BLaER1 (cell line): ENCODE measurements around the gene ELMO1.

Experiments used
- H3K27ac ChIP-seq: shearing (Covaris generic); formaldehyde crosslinking; 2 replicates; pipeline ENCODE4 v1.8.1; 2022
- H3K27me3 ChIP-seq: shearing (Covaris generic); formaldehyde crosslinking; 2 replicates; pipeline ENCODE4 v1.8.1; 2022
- H3K36me3 ChIP-seq: shearing (Covaris generic); formaldehyde crosslinking; 2 replicates; pipeline ENCODE4 v1.8.1; 2022
- H3K4me1 ChIP-seq: shearing (Covaris generic); formaldehyde crosslinking; 2 replicates; pipeline ENCODE4 v1.8.1; 2022
- H3K4me2 ChIP-seq: shearing (Covaris generic); formaldehyde crosslinking; 2 replicates; pipeline ENCODE4 v1.8.1; 2022
- H3K4me3 ChIP-seq: shearing (Covaris generic); formaldehyde crosslinking; 2 replicates; pipeline ENCODE4 v1.8.1; 2022
- H3K9ac ChIP-seq: shearing (Covaris generic); formaldehyde crosslinking; 2 replicates; pipeline ENCODE4 v1.8.1; 2022
- H3K9me3 ChIP-seq: shearing (Covaris generic); formaldehyde crosslinking; 2 replicates; pipeline ENCODE4 v1.8.1; 2022
- H4K20me1 ChIP-seq: shearing (Covaris generic); formaldehyde crosslinking; 2 replicates; pipeline ENCODE4 v1.8.1; 2022
- Cebpa-rat ChIP-seq: shearing (Covaris generic); IDR thresholded peaks from 2 replicates; pipeline ENCODE4 v1.8.1; 2022

Gene ELMO1

GRCh38 chr7:37311355-37311754 lies 137.3 kb downstream of the ELMO1 start:
- Histone ChIP-seq H3K9me3 (peaks cover 21% of the 10 kb centered on the region), H3K4me1 (peaks cover 20% of the 10 kb centered on the region)

GRCh38 chr7:37310327-37311080 lies 138.2 kb downstream of the ELMO1 start:
- peaks cover 12% of the 10 kb centered on the region for H3K4me1 ChIP-seq
- no peaks in the 10 kb centered on the region for H3K27me3 ChIP-seq
- peak overlapping the region; percentile 8; the same call in 1 of the 2 replicates for H3K4me2 ChIP-seq
- no peak overlapping the region for H3K9ac ChIP-seq
- peaks cover 21% of the 10 kb centered on the region for H3K9me3 ChIP-seq
- H3K4me3 ChIP-seq, result no peak overlapping the region
- H3K36me3 ChIP-seq, result peaks cover 95% of the 10 kb centered on the region
- no peaks in the 10 kb centered on the region for H4K20me1 ChIP-seq
- H3K27ac ChIP-seq, result no peak overlapping the region
- no peak for TF ChIP-seq Cebpa-rat

More at GRCh38 chr7:37311355-37311754, 137.3 kb downstream of the ELMO1 start:
- Histone ChIP-seq H4K20me1 (no peaks in the 10 kb centered on the region), H3K4me3 (no peak overlapping the region), H3K4me2 (no peak overlapping the region), H3K36me3 (peaks cover 93% of the 10 kb centered on the region), H3K27ac (no peak overlapping the region), H3K9ac (no peak overlapping the region), H3K27me3 (no peaks in the 10 kb centered on the region)
- no peak for TF ChIP-seq Cebpa-rat

- Histone ChIP-seq H3K27ac (no peak overlapping the region), H4K20me1 (no peaks in the 10 kb centered on the region), H3K4me3 (no peak overlapping the region), H3K27me3 (no peaks in the 10 kb centered on the region), H3K9me3 (peaks cover 21% of the 10 kb centered on the region), H3K4me2 (no peak overlapping the region), H3K4me1 (peaks cover 10% of the 10 kb centered on the region), H3K36me3 (peaks cover 96% of the 10 kb centered on the region), H3K9ac (no peak overlapping the region)
- no peak for TF ChIP-seq Cebpa-rat
Observed at GRCh38 chr7:37309493-37309892, 139.2 kb downstream of the ELMO1 start.

- Histone ChIP-seq H3K36me3 (peaks cover 79% of the 10 kb centered on the region), H3K4me3 (no peak overlapping the region), H3K9ac (no peak overlapping the region), H3K9me3 (peaks cover 29% of the 10 kb centered on the region), H4K20me1 (no peaks in the 10 kb centered on the region), H3K4me2 (no peak overlapping the region), H3K27me3 (no peaks in the 10 kb centered on the region), H3K4me1 (no peaks in the 10 kb centered on the region), H3K27ac (no peak overlapping the region)
- TF ChIP-seq Cebpa-rat, result no peak
Observed at GRCh38 chr7:37304921-37305320, 143.7 kb downstream of the ELMO1 start.

GRCh38 chr7:37297546-37297945 lies 151.1 kb downstream of the ELMO1 start:
- H3K4me2 ChIP-seq, result no peak overlapping the region
- no peaks in the 10 kb centered on the region for H3K27me3 ChIP-seq
- no peak overlapping the region for H3K4me3 ChIP-seq
- H3K36me3 ChIP-seq, result peaks cover 22% of the 10 kb centered on the region
- no peak overlapping the region for H3K27ac ChIP-seq
- no peaks in the 10 kb centered on the region for H3K4me1 ChIP-seq
- no peak for TF ChIP-seq Cebpa-rat
- H3K9ac ChIP-seq, result no peak overlapping the region
- H4K20me1 ChIP-seq, result no peaks in the 10 kb centered on the region
- H3K9me3 ChIP-seq, result peaks cover 20% of the 10 kb centered on the region

GRCh38 chr7:37295401-37295800 lies 153.3 kb downstream of the ELMO1 start:
- H3K4me2 ChIP-seq, result no peak overlapping the region
- TF ChIP-seq Cebpa-rat, result no peak

GRCh38 chr7:37290731-37291130 lies 157.9 kb downstream of the ELMO1 start:
- Histone ChIP-seq H3K9me3 (peaks cover 10% of the 10 kb centered on the region; the same call in 1 of the 2 replicates), H4K20me1 (peaks cover 37% of the 10 kb centered on the region), H3K9ac (no peak overlapping the region), H3K27ac (no peak overlapping the region), H3K4me1 (peaks cover 18% of the 10 kb centered on the region), H3K4me2 (no peak overlapping the region), H3K36me3 (peaks cover 10% of the 10 kb centered on the region; the same call in 1 of the 2 replicates), H3K4me3 (no peak overlapping the region), H3K27me3 (no peaks in the 10 kb centered on the region)
- no peak for TF ChIP-seq Cebpa-rat

More at GRCh38 chr7:37295401-37295800, 153.3 kb downstream of the ELMO1 start:
- Histone ChIP-seq H3K9ac (no peak overlapping the region), H3K9me3 (peaks cover 10% of the 10 kb centered on the region; the same call in 1 of the 2 replicates), H3K36me3 (peaks cover 15% of the 10 kb centered on the region; the same call in 1 of the 2 replicates), H4K20me1 (no peaks in the 10 kb centered on the region), H3K27ac (no peak overlapping the region), H3K27me3 (no peaks in the 10 kb centered on the region), H3K4me1 (no peaks in the 10 kb centered on the region), H3K4me3 (no peak overlapping the region)

- H3K9ac ChIP-seq, result no peak overlapping the region
- H4K20me1 ChIP-seq, result peaks cover 47% of the 10 kb centered on the region
- no peak for TF ChIP-seq Cebpa-rat
- no peak overlapping the region for H3K27ac ChIP-seq
- H3K4me3 ChIP-seq, result no peak overlapping the region
- peaks cover 21% of the 10 kb centered on the region for H3K4me1 ChIP-seq
- peaks cover 10% of the 10 kb centered on the region; the same call in 1 of the 2 replicates for H3K36me3 ChIP-seq
- H3K27me3 ChIP-seq, result no peaks in the 10 kb centered on the region
- H3K9me3 ChIP-seq, result peaks cover 10% of the 10 kb centered on the region; the same call in 1 of the 2 replicates
- no peak overlapping the region for H3K4me2 ChIP-seq
Observed at GRCh38 chr7:37289781-37290180, 158.9 kb downstream of the ELMO1 start.

GRCh38 chr7:37289367-37289766 lies 159.3 kb downstream of the ELMO1 start:
- no peak for TF ChIP-seq Cebpa-rat
- Histone ChIP-seq H3K27me3 (no peaks in the 10 kb centered on the region), H3K9me3 (peaks cover 6% of the 10 kb centered on the region; the same call in 1 of the 2 replicates), H3K4me2 (no peak overlapping the region), H3K27ac (no peak overlapping the region), H4K20me1 (peaks cover 50% of the 10 kb centered on the region), H3K4me1 (peaks cover 21% of the 10 kb centered on the region), H3K4me3 (no peak overlapping the region), H3K36me3 (peaks cover 6% of the 10 kb centered on the region; the same call in 1 of the 2 replicates), H3K9ac (no peak overlapping the region)

- H4K20me1 ChIP-seq, result peaks cover 71% of the 10 kb centered on the region
- H3K27me3 ChIP-seq, result no peaks in the 10 kb centered on the region
- peak overlapping the region; percentile 19; the same call in 1 of the 2 replicates for H3K4me2 ChIP-seq
- no peaks in the 10 kb centered on the region for H3K9me3 ChIP-seq
- no peak overlapping the region for H3K9ac ChIP-seq
- no peak overlapping the region for H3K27ac ChIP-seq
- no peak overlapping the region for H3K4me3 ChIP-seq
- H3K4me1 ChIP-seq, result peaks cover 21% of the 10 kb centered on the region
- H3K36me3 ChIP-seq, result 0 out of 2 replicates have a peak, but pooled peaks cover 4% of the 10 kb centered on the region
- TF ChIP-seq Cebpa-rat, result no peak
Observed at GRCh38 chr7:37287131-37287855, 161.4 kb downstream of the ELMO1 start.
